ENCODE data around the gene DCUN1D4.

GRCh38 chr4:51845711-51846110 lies 2.8 kb downstream of the DCUN1D4 start:
- TF ChIP-seq, protein P1, sequence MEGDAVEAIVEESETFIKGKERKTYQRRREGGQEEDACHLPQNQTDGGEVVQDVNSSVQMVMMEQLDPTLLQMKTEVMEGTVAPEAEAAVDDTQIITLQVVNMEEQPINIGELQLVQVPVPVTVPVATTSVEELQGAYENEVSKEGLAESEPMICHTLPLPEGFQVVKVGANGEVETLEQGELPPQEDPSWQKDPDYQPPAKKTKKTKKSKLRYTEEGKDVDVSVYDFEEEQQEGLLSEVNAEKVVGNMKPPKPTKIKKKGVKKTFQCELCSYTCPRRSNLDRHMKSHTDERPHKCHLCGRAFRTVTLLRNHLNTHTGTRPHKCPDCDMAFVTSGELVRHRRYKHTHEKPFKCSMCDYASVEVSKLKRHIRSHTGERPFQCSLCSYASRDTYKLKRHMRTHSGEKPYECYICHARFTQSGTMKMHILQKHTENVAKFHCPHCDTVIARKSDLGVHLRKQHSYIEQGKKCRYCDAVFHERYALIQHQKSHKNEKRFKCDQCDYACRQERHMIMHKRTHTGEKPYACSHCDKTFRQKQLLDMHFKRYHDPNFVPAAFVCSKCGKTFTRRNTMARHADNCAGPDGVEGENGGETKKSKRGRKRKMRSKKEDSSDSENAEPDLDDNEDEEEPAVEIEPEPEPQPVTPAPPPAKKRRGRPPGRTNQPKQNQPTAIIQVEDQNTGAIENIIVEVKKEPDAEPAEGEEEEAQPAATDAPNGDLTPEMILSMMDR (IDR thresholded peaks at IDR 0.05; ENCODE audit: poor library complexity, severe bottlenecking) = no peak
- TF ChIP-seq EZH2 (IDR thresholded peaks at IDR 0.05; ENCODE audit: borderline replicate concordance, insufficient read depth, low read length, poor library complexity, severe bottlenecking) = no peak
- no peak for TF ChIP-seq EP300 (conservative IDR thresholded peaks at IDR 0.05; ENCODE audit: poor library complexity, severe bottlenecking)
- TF ChIP-seq REST (IDR thresholded peaks at IDR 0.05; ENCODE audit: borderline replicate concordance) = no peak
- TF ChIP-seq RAD21 (conservative IDR thresholded peaks at IDR 0.05) = no peak
- TF ChIP-seq SMC3 (conservative IDR thresholded peaks at IDR 0.05; ENCODE audit: poor library complexity) = no peak
- TF ChIP-seq POLR2AphosphoS5 (IDR thresholded peaks at IDR 0.05) = no peak

All from neural cell (in vitro differentiated cells).